ENCODE results near the gene ETNK1. TPM values are rescaled to one million over a fixed set of nuclear protein-coding genes. Genes with fewer than 3 reads are reported as not detected.

ETNK1 gene
- total RNA-seq, 2 experiments from 2014 or later: 24.3 to 26.4 TPM

GRCh38 chr12:22656376-22656775 is 31.4 kb downstream of the ETNK1 start:
- H3K27me3 Mint-ChIP-seq: no peaks in the 10 kb centered on the region
- ATAC-seq (ENCODE audit: poor library complexity) (no peak), DNase-seq (no peak)
- intact Hi-C loops (cut with DNase I, micrococcal nuclease): no loop called here
- Histone ChIP-seq H3K4me3 (ENCODE audit: low read length) (no peak overlapping the region), H3K36me3 (ENCODE audit: insufficient read depth, low read length) (peaks cover 18% of the 10 kb centered on the region), H3K27ac (ENCODE audit: low read depth in 1 of 2, low read length in 2 of 2) (no peak overlapping the region), H3K27me3 (ENCODE audit: control insufficient read depth in 1 of 2, insufficient read depth in 2 of 2, low read length in 2 of 2) (no peaks in the 10 kb centered on the region), H3K4me1 (ENCODE audit: insufficient read depth, low read length) (no peaks in the 10 kb centered on the region), H3K9me3 (ENCODE audit: control insufficient read depth in 1 of 2, insufficient read depth in 1 of 2, low read length in 2 of 2) (no peaks in the 10 kb centered on the region)
- ChIA-PET POLR2A (no interaction called here), CTCF (interaction anchor here (0.5 to 1.5 kb wide), 2 partner anchors 15 to 958 kb away, joined by 3 read pairs; no protein-coding TSS in a partner anchor)
- peaks cover 26% of the 10 kb centered on the region for H3K4me1 Mint-ChIP-seq (ENCODE audit: low read depth)
- no peak overlapping the region for H3K4me3 Mint-ChIP-seq
- H3K9me3 Mint-ChIP-seq: no peaks in the 10 kb centered on the region
- no peak overlapping the region for H3K27ac Mint-ChIP-seq
- H3K36me3 Mint-ChIP-seq (ENCODE audit: low read depth): peaks cover 39% of the 10 kb centered on the region
- no peak for TF ChIP-seq CTCF (IDR thresholded peaks at IDR 0.05)

- ATAC-seq (ENCODE audit: poor library complexity) (no peak), DNase-seq (no peak)
- H3K4me1 ChIP-seq (ENCODE audit: insufficient read depth, low read length): no peaks in the 10 kb centered on the region
- no peaks in the 10 kb centered on the region for H3K9me3 ChIP-seq (ENCODE audit: control insufficient read depth in 1 of 2, insufficient read depth in 1 of 2, low read length in 2 of 2)
- ChIA-PET CTCF (interaction anchor here (1.5 kb wide), 1 partner anchor 16 kb away, joined by 3 read pairs; no protein-coding TSS in a partner anchor), POLR2A (no interaction called here)
- H3K27me3 ChIP-seq (ENCODE audit: control insufficient read depth in 1 of 2, insufficient read depth in 2 of 2, low read length in 2 of 2): no peaks in the 10 kb centered on the region
- no peak overlapping the region for H3K27ac Mint-ChIP-seq
- TF ChIP-seq CTCF (IDR thresholded peaks at IDR 0.05): no peak
- no peak overlapping the region for H3K4me3 ChIP-seq (ENCODE audit: low read length)
- no peaks in the 10 kb centered on the region for H3K9me3 Mint-ChIP-seq
- no peak overlapping the region for H3K4me3 Mint-ChIP-seq
- peaks cover 16% of the 10 kb centered on the region for H3K36me3 ChIP-seq (ENCODE audit: insufficient read depth, low read length)
- peaks cover 41% of the 10 kb centered on the region for H3K36me3 Mint-ChIP-seq (ENCODE audit: low read depth)
- peaks cover 24% of the 10 kb centered on the region for H3K4me1 Mint-ChIP-seq (ENCODE audit: low read depth)
- H3K27ac ChIP-seq (ENCODE audit: low read depth in 1 of 2, low read length in 2 of 2): no peak overlapping the region
- intact Hi-C loops (cut with DNase I, micrococcal nuclease): no loop called here
- no peaks in the 10 kb centered on the region for H3K27me3 Mint-ChIP-seq
These were observed 31.9 kb downstream of the ETNK1 start for GRCh38 chr12:22656831-22657230.

DNA sequence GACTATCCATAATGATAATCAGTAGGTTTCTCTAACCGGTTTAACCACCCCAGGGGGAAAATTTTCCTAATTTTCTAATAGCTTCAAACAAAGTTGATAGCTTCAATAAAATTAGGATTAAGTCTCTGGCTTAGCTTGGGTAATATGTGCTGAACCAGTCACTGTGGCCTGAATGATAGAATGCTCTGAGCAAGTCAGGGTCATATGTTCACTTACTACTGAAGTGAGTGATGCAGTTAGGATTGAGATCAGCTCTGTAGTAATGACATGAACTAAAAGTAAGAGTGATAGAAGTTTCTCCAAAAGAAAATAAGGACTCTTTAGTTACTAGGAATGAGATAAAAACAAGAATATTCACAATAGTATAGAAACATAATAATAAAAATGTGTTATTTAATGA is 32.6 kb downstream of the ETNK1 start:
- no peak overlapping the region for H3K27ac Mint-ChIP-seq
- H3K27ac ChIP-seq (ENCODE audit: low read depth in 1 of 2, low read length in 2 of 2): no peak overlapping the region
- H3K36me3 Mint-ChIP-seq (ENCODE audit: low read depth): peaks cover 37% of the 10 kb centered on the region
- intact Hi-C loops (cut with DNase I, micrococcal nuclease): no loop called here
- H3K4me1 ChIP-seq (ENCODE audit: insufficient read depth, low read length): no peaks in the 10 kb centered on the region
- DNase-seq (no peak), ATAC-seq (ENCODE audit: poor library complexity) (no peak)
- ChIA-PET POLR2A (no interaction called here), CTCF (no interaction called here)
- H3K4me3 Mint-ChIP-seq: no peak overlapping the region
- no peaks in the 10 kb centered on the region for H3K9me3 ChIP-seq (ENCODE audit: control insufficient read depth in 1 of 2, insufficient read depth in 1 of 2, low read length in 2 of 2)
- no peaks in the 10 kb centered on the region for H3K9me3 Mint-ChIP-seq
- H3K4me1 Mint-ChIP-seq (ENCODE audit: low read depth): peaks cover 17% of the 10 kb centered on the region
- TF ChIP-seq CTCF (IDR thresholded peaks at IDR 0.05): no peak
- H3K27me3 Mint-ChIP-seq: no peaks in the 10 kb centered on the region
- peaks cover 16% of the 10 kb centered on the region for H3K36me3 ChIP-seq (ENCODE audit: insufficient read depth, low read length)
- no peak overlapping the region for H3K4me3 ChIP-seq (ENCODE audit: low read length)
- H3K27me3 ChIP-seq (ENCODE audit: control insufficient read depth in 1 of 2, insufficient read depth in 2 of 2, low read length in 2 of 2): no peaks in the 10 kb centered on the region

Measured in CD4-positive, alpha-beta T cell (primary cell).